ENCODE measurements around the gene TMED1.
"Not testable (repeated sequence)": the region's sequence is repeated elsewhere in the genome, so short reads cannot be mapped to it uniquely, and the experiment has no call there.

TMED1 gene, protein sequence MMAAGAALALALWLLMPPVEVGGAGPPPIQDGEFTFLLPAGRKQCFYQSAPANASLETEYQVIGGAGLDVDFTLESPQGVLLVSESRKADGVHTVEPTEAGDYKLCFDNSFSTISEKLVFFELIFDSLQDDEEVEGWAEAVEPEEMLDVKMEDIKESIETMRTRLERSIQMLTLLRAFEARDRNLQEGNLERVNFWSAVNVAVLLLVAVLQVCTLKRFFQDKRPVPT

DNA sequence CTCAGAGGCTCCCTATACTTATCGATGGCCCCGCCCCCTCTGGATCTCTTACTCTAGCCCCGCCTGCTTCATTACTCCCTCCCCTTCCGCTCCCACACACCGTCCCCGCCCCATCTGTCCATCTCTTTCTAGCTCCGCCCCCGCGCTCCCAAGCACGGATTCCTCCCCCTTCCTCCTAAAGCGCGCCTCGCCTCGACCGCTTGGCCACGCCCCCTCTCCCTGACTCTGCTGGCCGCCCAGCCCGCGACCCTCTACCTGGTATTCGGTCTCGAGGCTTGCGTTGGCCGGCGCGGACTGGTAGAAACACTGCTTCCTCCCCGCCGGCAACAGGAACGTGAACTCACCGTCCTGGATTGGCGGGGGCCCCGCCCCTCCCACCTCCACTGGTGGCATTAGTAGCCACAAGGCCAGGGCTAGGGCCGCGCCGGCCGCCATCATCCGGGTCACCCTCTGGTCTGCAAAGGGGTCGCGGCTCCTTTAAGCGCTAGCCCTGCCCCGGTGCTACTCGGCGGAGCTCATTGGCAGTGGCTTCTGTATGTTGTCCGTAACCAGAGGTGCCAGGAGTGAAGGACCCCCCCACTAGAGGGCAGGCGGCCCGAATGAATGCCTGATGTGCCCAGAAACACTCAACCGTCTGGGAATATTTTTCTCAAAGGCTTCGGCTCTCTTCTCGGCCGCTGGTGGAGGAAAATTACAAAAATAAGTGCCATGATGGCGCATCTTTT, at the start of gene TMED1:
TMED1 (minus strand) TSS at position 459 of the 725 bp plus-strand sequence; CDS start at position 438, 21 bp downstream.
- peak; percentile 82 for DNase-seq (ENCODE audit: low read depth, low spot score)

DNA sequence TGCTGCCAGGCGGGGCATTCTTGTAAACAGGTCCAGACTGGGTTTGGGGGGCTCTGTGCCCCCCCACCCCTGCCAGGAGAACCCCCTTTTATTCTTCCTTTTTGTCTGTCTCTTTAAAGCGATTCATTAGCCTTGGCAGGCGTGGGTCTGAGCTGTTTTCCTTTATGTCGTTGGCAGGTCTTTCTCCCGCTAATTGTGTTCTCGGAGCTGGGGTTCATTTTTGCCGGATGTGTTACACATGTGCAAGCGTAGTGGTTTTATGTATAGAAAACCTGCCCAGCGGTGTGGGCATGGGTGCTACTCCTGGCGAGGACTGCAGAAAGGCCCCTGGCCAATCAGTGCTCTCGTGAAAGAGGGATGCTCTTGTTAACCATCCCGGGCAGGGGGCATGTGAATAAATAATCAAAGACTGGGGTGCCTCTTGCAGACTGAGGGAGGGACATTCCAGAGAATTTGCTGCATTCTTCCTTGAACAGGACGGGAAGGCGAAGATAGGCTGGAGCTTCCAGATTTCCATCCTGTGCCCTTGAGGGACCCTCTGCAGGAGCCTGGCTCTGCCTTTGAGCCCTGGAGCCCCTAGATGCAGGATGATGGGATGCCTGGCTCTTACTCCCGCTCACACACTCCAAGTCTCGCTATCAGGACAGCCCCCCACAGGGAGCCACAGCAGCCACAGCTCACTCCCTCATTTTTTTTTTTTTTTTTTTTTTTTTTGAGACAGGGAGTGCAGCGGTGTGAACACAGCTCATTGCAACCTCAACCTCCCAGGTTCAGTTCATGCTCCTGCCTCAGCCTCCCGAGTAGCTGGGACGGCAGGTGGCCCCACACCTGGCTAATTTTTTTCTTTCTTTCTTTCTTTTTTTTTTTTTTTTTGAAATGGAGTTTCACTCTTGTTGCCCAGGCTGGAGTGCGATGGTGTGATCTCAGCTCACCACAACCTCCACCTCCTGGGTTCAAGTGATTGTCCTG, 49.5 kb upstream of the TMED1 start:
- no peak for DNase-seq (ENCODE audit: low read depth, low spot score)

DNA sequence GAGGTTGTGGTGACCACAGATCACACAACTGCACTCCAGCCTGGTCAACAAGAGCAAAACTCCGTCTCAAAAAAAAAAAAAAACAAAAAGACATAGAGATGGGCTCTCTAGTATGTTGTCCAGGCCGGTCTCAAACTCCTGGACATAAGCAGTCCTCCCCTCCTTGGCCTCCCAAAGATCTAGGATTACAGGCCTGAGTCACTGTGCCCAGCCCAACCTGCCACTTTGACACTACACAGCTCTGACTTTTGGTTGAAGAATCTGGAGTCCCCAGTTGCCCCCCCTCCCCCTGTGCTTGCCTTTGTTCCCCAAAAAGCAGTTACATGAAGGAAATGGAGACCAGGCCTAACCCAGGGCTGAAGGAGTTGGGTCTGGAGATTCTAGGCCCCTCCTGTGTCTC, 48.3 kb upstream of the TMED1 start:
- no peak for DNase-seq (ENCODE audit: low read depth, low spot score)

DNA sequence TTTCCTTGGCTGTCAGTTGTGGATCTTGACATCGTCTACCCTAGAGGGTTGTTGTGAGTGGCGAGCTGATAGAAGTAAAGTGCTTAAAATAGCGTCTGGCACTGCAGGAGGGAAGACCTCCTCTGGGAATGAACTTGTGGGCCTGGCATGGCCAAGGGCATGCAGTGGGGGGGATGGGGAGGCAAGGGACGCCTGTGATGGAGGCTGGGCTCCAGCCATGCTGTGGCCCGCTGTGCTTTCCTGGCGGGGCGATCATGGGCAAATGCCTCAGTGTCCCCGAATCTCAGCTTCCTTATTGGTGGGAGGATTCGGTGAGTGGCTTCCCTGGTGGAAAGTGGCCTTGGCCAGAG, 46.1 kb upstream of the TMED1 start:
- no peak for DNase-seq (ENCODE audit: low read depth, low spot score)

DNA sequence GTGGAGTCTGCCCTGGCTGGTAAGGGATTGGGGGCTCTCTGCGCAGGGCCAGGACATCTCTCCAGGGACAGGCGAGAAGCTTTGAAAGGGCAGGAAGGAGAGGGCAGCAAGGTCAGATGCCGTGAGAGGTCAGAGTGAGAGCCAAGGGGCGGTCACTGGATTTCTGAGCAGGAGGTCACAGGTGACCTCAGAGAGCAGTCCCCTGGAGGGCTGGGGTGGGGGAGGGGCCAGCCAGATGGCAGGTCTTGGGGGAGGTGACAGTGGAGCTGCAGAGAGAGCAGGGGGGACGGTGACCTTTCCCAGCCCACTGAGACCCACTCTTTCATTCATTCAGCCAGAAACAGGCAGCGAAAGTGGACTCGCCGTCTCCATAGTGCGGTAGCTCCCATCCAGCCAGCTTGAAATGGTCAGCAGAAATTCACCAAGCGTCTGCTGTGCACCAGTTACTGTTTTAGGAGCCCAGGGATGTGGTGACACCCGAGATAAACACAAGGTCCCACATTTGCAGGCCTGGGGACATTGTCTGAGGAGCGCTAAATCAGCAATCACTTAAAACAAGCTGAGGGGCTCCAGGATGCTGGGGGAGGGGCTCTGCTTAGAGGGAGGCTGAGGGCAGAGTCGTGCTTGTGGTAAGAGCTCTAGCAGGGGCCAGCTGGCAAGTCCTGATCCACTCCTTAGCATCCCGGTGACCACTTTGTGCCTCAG, 45.5 kb upstream of the TMED1 start:
- no peak for DNase-seq (ENCODE audit: low read depth, low spot score)

DNA sequence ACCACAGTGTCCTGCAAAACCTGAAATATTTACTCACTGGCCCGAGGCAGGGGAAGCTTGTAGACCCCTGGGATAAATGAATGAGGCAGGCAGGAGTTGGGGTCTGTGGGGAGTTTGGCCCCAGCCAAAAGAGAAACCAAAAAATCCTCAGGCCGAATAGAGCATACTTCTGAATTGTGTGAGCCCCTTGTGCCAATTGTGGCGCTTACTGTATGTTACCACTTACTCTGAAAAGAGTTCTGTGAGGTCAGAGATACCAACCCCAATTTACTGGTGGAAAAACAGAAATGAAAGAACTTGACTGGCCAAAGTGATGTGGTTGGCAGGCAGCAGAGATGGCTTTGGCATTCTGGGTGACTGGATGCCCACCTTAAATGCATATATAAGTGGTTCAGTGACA, 42.2 kb upstream of the TMED1 start:
- DNase-seq (ENCODE audit: low read depth, low spot score) = no peak

DNA sequence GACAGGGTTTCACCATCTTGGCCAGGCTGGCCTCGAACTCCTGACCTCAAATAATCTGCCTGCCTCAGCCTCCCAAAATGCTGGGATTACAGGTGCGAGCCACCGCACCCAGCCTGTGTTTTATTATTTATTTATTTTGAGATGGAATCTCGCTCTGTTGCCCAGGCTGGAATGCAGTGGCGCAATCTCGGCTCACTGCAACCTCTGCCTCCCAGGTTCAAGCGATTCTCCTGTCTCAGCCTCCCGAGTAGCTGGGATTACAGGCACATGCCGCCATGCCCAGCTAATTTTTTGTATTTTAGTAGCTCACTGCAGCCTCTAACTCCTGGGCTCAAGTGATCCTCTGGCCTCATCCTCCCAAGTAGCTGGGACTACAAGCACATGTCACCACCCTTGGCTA, 41.6 kb upstream of the TMED1 start:
- DNase-seq (ENCODE audit: low read depth, low spot score) = not testable (repeated sequence)

DNA sequence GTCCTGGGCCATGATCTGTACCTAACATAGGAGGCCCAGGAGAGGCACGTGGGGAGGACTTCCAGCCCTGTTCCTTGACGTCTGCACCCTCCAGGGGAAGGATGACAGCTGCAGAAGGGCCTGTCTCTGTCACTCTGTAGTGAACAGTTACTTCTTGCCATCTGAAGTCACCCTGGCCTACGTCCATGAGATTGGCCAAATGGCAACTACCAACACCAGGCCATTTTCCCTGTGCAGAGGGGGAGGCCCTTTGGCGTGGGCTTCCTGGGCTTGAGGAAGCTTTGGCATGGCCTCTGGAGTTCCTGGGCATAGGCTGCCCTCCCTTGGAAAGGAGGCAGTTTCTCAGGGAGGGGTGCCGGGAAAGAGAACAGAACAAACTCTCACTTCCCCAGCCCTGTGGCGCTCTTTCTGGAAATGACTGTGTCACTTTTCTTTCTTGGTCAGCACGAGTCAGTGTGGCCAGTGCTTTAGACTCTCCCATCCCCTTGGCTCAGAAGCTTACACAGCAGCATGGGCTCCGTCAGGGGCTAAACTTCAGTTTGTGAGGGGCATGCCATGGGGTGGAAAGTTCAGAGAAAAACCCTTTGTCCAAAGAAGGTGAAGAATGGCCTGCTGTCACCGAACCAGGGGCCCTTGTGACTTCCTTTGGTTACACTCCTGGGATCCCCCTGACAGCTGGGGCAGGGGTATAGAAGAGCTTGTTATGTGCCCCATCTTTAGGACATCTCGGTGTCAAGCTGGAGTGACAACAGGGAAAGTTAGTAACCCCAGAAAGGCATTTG, 40.6 kb upstream of the TMED1 start:
- no peak for DNase-seq (ENCODE audit: low read depth, low spot score)

DNA sequence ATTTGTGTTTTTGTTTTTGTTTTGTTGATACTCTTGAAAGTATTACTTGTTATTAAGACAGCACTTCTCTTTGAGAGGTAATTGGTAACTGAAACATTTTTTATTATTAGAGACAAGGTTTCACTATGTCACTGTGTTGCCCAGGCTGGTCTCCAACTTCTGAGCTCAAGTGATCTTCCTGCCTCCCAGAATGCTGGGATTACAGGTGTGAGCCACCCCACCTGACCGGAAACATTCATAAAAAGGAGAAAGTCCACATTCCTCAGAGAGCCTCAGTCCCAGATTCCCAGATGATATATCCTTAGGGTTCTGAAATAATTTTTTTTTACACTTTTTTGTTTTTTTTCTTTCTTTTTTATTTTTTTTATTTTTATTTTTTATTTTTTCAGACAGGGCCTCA, 38.0 kb upstream of the TMED1 start:
- no peak for DNase-seq (ENCODE audit: low read depth, low spot score)

DNA sequence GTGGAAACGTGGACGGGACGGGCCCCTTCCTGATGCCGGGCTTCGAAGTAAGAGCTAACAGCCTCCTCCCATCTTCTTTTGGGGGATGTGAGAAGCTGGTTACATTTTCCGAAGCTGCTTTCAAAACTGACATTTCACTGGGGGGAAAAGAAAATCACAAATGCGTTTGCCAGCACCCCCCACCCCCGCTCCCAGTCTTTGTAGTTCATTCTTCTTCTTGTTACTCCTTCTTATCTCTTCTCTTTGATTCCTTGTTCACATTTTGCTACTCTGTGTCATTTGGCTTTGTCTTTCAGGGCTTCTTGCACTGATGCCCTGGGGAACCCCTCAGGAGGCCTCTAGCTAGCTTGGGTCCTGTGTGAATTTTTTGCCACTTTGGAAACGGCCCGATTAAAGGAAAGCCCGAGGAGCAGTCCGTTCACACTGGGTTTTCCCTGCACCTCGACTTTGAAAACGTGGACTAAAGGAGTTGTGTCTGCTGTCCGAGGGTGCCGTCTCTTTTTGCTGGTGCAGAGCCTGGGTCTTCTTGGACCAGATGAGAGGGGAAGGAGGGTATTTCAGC, 36.6 kb upstream of the TMED1 start:
- DNase-seq (ENCODE audit: low read depth, low spot score) = no peak

DNA sequence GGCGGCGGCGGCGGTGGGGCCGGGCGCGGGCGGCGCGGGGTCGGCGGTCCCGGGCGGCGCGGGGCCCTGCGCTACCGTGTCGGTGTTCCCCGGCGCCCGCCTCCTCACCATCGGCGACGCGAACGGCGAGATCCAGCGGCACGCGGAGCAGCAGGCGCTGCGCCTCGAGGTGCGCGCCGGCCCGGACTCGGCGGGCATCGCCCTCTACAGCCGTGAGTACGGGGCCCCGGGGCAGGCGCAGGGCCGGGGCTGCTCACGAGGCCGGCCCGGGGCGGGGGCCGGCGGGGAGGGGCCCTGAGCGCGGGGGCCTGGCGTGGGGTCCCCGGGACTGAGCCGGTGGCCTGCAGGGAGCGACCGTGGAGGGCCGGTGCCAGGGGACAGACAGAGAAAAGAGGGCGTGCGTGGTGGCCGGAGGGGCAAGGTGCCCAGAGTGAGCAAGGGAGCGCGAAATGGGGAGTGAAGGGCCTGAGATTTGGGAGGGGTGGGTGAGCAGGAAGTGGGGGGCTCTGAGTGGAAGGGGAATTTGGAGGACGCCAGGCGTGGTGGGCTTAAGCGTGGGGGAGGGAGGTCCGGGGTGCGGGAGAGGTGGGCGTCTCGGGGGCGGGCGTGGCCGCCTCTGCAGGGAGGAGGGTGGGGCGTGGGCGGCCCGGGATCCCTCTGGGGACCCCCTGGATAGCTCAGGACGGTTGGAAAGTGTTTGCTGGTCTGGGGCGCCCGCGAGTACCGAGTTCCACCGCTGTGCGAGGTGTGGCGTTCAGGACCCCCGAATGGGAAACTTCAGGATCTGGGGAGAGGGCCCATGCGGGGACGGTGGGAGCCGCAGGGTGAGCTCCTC, 35.9 kb upstream of the TMED1 start:
- DNase-seq (ENCODE audit: low read depth, low spot score) = no peak

DNA sequence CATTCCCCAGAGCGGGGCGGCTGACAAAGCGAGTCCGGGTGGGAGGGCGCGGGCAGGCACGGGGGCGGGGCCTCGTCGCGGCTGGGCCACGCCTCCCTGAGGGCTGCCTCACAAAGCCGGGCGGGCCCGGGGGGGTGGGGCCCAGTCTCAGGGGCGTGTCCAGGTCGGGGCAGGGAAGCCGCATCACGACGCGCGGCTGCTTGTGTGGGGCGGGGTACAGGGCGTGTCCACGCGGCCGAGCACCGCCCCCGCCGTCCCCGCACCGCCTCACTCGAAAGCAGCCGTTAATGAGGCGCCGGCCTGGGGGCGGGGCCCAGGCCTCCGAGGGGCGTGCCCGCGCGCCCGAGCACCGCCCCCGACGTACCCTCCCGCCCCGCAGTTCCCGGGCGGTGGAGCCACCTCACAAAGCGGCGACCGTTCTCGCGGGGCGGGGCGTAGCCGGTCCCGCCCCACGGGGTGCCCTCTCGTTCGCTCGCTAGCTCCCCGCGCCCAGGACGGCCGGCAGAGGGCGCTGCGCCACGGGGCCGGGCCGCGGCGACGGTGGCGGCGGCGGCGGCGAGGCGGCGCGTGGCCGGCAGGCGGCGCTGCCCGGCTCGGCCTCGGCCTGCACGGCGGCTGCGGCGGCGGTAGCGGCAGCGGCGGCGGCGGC, 35.1 kb upstream of the TMED1 start, which contains the start of gene CARM1:
CARM1 (plus strand) TSS at position 599 of the 649 bp plus-strand sequence. CDS start 150 bp downstream, outside the sequence.
- peak; percentile 98 for DNase-seq (ENCODE audit: low read depth, low spot score)

DNA sequence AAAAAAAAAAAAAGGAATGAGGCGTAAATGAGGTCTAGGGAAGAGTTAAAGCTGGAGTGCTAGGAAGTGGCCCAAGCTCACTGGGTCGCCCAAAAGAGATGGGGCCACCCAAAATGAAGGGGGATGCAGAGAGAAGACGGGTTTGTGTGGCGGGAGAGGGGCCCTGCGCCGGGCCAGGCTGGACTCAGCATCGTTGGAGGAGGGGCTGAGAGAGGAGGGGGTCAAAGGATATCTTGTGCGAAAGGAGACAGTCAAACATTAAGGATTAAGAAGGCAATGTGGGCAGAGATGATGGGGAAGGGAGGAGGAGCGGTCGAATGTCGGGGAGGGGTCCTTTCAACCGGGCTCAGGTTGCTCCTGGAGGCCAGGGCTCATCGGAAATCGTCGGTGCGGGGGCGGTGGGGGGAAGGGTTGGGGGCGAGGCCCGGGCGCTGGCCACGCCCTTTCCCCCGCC, 34.5 kb upstream of the TMED1 start:
- no peak for DNase-seq (ENCODE audit: low read depth, low spot score)

DNA sequence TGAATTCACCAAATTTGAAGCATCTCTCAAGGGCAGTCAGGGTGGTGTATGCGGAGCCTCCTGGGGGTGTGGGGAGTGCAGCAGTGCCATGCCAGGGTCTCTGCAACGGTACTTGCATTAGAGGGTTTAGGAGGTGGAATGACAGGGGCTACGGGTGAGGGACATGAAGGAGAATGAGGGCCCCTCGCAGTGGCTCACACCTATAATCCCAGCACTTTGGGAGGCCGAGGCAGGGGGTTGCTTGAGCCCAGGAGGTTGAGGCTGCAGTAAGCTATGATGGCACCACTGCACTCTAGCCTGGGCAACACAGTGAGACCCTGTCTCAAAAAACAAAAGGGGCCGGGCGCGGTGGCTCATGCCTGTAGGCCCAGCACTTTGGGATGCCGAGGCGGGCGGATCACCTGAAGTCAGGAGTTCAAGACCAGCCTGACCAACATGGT, 33.9 kb upstream of the TMED1 start:
- DNase-seq (ENCODE audit: low read depth, low spot score) = not testable (repeated sequence)

DNA sequence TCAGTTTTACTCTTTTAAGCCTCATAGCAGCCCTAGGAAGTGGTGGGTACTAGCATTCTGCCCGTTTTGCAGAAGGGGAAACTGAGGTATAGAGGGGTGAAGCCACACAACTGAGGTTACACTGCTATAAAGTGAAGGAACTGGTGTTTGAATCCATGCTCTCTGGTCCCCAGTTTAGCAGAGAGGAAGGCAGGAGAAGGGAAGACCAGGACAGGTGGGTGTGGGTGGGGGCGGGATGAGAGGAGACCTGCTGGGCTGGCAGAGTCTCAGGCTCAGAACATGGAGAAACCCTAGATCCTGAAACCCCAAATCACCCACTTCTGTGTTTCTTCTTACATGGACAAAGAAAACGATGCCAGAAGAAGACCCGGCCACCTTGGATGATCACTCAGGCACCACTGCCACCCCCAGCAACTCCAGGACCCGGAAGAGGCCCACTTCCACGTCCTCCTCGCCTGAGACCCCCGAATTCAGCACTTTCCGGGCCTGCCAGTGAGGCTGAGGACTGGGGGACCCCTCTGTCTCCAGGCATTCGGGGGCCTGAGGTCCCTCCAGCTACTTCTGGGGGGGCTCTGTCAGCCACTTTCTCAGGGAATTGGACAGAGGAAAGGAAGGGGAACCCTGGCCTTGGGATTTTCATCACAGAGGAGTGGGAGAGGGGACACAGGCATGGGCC, 33.0 kb upstream of the TMED1 start:
- DNase-seq (ENCODE audit: low read depth, low spot score) = no peak

DNA sequence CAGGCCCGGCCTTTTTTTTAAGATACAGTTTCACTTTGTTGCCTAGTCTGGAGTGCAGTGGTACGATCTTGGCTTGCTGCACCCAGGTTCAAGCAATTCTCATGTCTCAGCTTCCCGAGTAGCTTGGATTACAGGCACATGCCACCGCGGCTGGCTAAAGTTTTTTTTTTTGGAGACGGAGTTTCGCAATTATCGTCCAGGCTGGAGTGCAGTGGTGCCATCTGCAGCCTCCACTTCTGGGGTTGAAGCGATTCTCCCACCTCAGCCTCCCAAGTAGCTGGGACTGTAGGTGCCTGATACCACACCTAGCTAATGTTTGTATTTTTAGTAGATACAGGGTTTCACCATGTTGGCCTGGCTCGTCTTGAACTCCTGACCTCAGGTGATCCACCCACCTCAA, 30.5 kb upstream of the TMED1 start:
- DNase-seq (ENCODE audit: low read depth, low spot score) = no peak

DNA sequence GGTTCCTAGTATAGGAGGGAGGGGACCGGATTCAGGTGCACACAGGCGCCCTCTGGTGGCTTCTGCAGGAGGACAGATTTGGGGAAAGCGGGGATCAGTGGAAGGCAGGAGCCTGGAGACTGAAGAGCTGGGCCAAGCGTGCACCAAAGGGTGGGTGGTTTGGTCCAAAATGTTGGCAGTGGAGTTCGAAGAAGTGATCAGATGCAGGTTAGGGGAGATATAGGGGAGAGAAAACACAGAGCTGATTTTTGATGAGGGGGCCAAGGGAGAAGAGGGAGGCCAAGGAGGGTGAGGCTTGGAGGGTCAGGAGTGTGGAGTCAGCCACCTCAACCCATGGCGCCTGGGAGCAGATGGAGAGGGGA, 28.5 kb upstream of the TMED1 start:
- DNase-seq (ENCODE audit: low read depth, low spot score) = peak; percentile 66

DNA sequence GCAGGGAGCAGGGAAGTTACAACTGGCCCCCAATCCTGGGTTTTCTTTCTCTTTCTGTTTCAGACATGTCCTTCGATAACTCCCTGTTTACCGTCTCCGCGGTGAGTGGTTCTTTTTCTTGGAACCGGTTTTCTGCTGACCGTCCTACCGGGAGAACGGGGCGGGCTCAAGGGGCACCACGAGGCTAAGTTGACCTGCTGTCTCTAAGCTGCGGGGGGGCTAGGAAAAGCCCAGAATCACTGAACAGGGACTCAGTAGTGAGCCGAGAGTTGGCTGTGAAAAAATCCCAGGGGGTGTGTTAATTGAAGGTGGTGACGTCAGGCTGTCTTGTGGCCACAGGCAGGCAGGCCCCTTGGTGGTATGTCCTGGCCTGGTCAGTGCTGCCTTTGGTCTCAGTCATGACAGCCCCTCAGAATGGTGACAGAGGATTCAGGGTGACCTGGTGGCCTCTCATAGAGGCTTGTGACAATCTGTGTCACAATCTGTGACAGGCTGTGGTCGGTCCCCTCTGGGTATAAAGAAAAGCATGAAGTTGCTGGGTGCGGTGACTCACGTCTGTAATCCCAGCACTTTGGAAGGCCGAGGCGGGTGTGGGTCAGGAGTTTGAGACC, 27.2 kb upstream of the TMED1 start:
- DNase-seq (ENCODE audit: low read depth, low spot score) = no peak
